Loucy (cell line): ENCODE data around the gene SFPQ.

ENCODE experiments used
- H2AFZ ChIP-seq: fragments of 200-600 bp; sonication (generic); 2 replicates; pipeline ENCODE4 v1.6.0; 2016; ENCODE audit warnings: antibody characterized with exemption, mild to moderate bottlenecking, low read length, moderate library complexity
- H3F3A ChIP-seq: fragments of 200-600 bp; 2 replicates; pipeline ENCODE4 v1.6.0; 2016; ENCODE audit warnings: antibody characterized with exemption, low read depth, mild to moderate bottlenecking
- H3K27me3 ChIP-seq: fragments of 200-600 bp; sonication (generic); 2 replicates; pipeline ENCODE4 v1.6.1; 2014; ENCODE audit warnings: low read length, mild to moderate bottlenecking; ENCODE audit not compliant: insufficient read depth, poor library complexity, severe bottlenecking
- H3K36me3 ChIP-seq: fragments of 200-600 bp; sonication (generic); 2 replicates; pipeline ENCODE4 v1.6.1; 2016; ENCODE audit warnings: low read length; ENCODE audit not compliant: insufficient read depth
- H3K4me1 ChIP-seq: fragments of 200-600 bp; sonication (generic); 2 replicates; pipeline ENCODE4 v1.5.1; 2014; ENCODE audit warnings: low read length, mild to moderate bottlenecking; ENCODE audit not compliant: insufficient read depth, poor library complexity, severe bottlenecking
- H3K4me2 ChIP-seq: fragments of 200-600 bp; sonication (generic); 2 replicates; pipeline ENCODE4 v1.6.0; 2014; ENCODE audit warnings: antibody characterized with exemption, low read length, low read depth, mild to moderate bottlenecking; ENCODE audit not compliant: poor library complexity, severe bottlenecking
- H3K4me3 ChIP-seq: fragments of 200-600 bp; sonication (generic); 2 replicates; pipeline ENCODE4 v1.5.1; 2014; ENCODE audit warnings: low read length, mild to moderate bottlenecking, mixed read lengths; ENCODE audit not compliant: poor library complexity, severe bottlenecking
- H3K79me2 ChIP-seq: fragments of 200-600 bp; sonication (generic); 2 replicates; pipeline ENCODE4 v1.6.1; 2014; ENCODE audit warnings: low read length; ENCODE audit not compliant: insufficient read depth
- H3K9ac ChIP-seq: fragments of 200-600 bp; sonication (generic); 2 replicates; pipeline ENCODE4 v1.6.0; 2014; ENCODE audit warnings: mild to moderate bottlenecking, low read depth, low read length, moderate library complexity; ENCODE audit not compliant: poor library complexity, severe bottlenecking
- H3K9me2 ChIP-seq: fragments of 200-600 bp; sonication (generic); replicated peaks from 2 replicates; pipeline ENCODE4 v1.6.1; 2016; ENCODE audit warnings: low read depth, low read length, mixed read lengths
- H3K9me3 ChIP-seq: fragments of 200-600 bp; sonication (generic); 2 replicates; pipeline ENCODE4 v1.6.1; 2014; ENCODE audit warnings: mild to moderate bottlenecking, antibody characterized with exemption, low read length, low read depth; ENCODE audit not compliant: insufficient read depth
- H4K20me1 ChIP-seq: fragments of 200-600 bp; sonication (generic); 2 replicates; pipeline ENCODE4 v1.6.0; 2014; ENCODE audit warnings: antibody characterized with exemption, low read length, mild to moderate bottlenecking; ENCODE audit not compliant: insufficient read depth, poor library complexity, severe bottlenecking
- CTCF ChIP-seq: fragments of 200-600 bp; sonication (generic); conservative IDR thresholded peaks from 2 replicates; pipeline ENCODE4 v1.5.1; 2014; ENCODE audit warnings: mild to moderate bottlenecking, antibody characterized with exemption, low read length
- EZH2phosphoT487 ChIP-seq: fragments of 200-600 bp; IDR thresholded peaks from 2 replicates; pipeline ENCODE4 v1.6.1; 2018; ENCODE audit warnings: antibody characterized with exemption, mild to moderate bottlenecking, moderate library complexity, borderline replicate concordance

SFPQ gene

DNA sequence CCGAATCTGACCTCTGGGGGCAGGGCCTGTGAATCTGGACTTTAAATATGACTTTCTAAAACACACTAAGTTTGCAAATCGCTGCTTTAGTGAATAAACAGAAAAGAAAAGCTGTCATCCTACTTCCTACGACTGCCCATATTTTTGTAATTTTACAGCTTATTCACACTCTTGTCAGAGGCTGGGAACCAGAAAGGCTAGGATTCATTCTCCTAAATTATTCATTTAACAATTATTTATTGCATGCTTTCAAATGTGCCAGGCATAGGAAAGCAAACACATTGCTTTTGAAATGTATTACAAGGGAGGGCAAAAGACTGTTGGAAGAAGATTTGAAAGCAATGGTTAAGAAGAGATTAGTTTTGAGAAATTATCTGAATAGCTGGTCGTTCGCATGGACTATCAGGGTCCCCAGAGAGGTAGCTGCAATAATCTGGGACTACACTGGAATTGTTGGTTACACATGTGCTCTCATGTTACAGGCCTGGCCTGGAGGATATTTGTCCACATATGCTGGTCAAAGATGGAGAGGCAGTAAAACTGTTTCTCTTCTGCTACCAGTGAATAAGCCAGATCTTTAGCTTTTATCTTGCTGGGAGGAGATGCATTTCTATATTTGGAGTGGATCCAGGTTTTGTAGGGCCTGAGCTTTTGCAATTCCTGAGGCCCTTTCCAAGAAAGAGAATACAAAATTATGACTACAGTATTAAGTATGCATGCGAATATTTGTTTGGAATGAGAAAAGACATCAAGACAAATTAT, 29.6 kb upstream of the SFPQ start:
- H3F3A ChIP-seq, result no peaks in the 10 kb centered on the region
- H2AFZ ChIP-seq, result no peak overlapping the region
- H3K4me2 ChIP-seq, result no peak overlapping the region
- no peak for TF ChIP-seq EZH2phosphoT487
- TF ChIP-seq CTCF, result no peak
- no peaks in the 10 kb centered on the region for H3K9me3 ChIP-seq
- no peaks in the 10 kb centered on the region for H3K4me1 ChIP-seq
- H3K4me3 ChIP-seq, result no peak overlapping the region
- no peaks in the 10 kb centered on the region for H3K36me3 ChIP-seq
- H3K27me3 ChIP-seq, result no peaks in the 10 kb centered on the region
- no peaks in the 10 kb centered on the region for H3K79me2 ChIP-seq
- H3K9ac ChIP-seq, result no peak overlapping the region
- no peaks in the 10 kb centered on the region for H4K20me1 ChIP-seq
- H3K9me2 ChIP-seq, result no peaks in the 10 kb centered on the region

- H3K9me3 ChIP-seq, result no peaks in the 10 kb centered on the region
- H2AFZ ChIP-seq, result peak overlapping the region; percentile 98
- H3F3A ChIP-seq, result no peaks in the 10 kb centered on the region
- H3K4me2 ChIP-seq, result no peak overlapping the region
- H3K4me1 ChIP-seq, result no peaks in the 10 kb centered on the region
- TF ChIP-seq EZH2phosphoT487 (no peak), CTCF (peak; percentile 69)
- H3K79me2 ChIP-seq, result no peaks in the 10 kb centered on the region
- H3K4me3 ChIP-seq, result no peak overlapping the region
- H3K9ac ChIP-seq, result no peak overlapping the region
- no peaks in the 10 kb centered on the region for H3K36me3 ChIP-seq
- no peaks in the 10 kb centered on the region for H3K9me2 ChIP-seq
- H3K27me3 ChIP-seq, result no peaks in the 10 kb centered on the region
- H4K20me1 ChIP-seq, result no peaks in the 10 kb centered on the region
These were observed 28.0 kb upstream of the SFPQ start for GRCh38 chr1:35220976-35221375.

GRCh38 chr1:35215346-35215745, 22.4 kb upstream of the SFPQ start:
- Histone ChIP-seq H2AFZ (no peak overlapping the region), H3K4me2 (no peak overlapping the region)
- TF ChIP-seq EZH2phosphoT487 (no peak), CTCF (no peak)

More at GRCh38 chr1:35215346-35215745, 22.4 kb upstream of the SFPQ start:
- H3K9me2 ChIP-seq, result no peaks in the 10 kb centered on the region
- no peaks in the 10 kb centered on the region for H3F3A ChIP-seq
- no peaks in the 10 kb centered on the region for H3K4me1 ChIP-seq
- no peak overlapping the region for H3K9ac ChIP-seq
- no peaks in the 10 kb centered on the region for H3K36me3 ChIP-seq
- no peak overlapping the region for H3K4me3 ChIP-seq
- no peaks in the 10 kb centered on the region for H3K9me3 ChIP-seq
- H3K79me2 ChIP-seq, result no peaks in the 10 kb centered on the region
- no peaks in the 10 kb centered on the region for H3K27me3 ChIP-seq
- H4K20me1 ChIP-seq, result no peaks in the 10 kb centered on the region
